ENCODE measurements around the gene EGLN2.
A peak's percentile ranks its signal among the peaks of the same experiment; 100 is the strongest.
"Not testable (repeated sequence)": the region's sequence is repeated elsewhere in the genome, so short reads cannot be mapped to it uniquely, and the experiment has no call there.

Gene EGLN2

GRCh38 chr19:40842012-40842411 is 43.0 kb downstream of the EGLN2 start:
- not testable (repeated sequence) for DNase-seq (ENCODE audit: low read depth in 4 of 4, low spot score in 1 of 4)

- not testable (repeated sequence) for DNase-seq (ENCODE audit: low read depth in 4 of 4, low spot score in 1 of 4)
Observed at GRCh38 chr19:40842997-40843652, 44.1 kb downstream of the EGLN2 start.

GRCh38 chr19:40843653-40844052 is 44.7 kb downstream of the EGLN2 start:
- DNase-seq (ENCODE audit: low read depth in 4 of 4, low spot score in 1 of 4), result peak; percentile 10 to 64 (median 50)

- not testable (repeated sequence) for DNase-seq (ENCODE audit: low read depth in 4 of 4, low spot score in 1 of 4)
Observed at GRCh38 chr19:40846722-40847121, 47.7 kb downstream of the EGLN2 start.

GRCh38 chr19:40850277-40850676 is 51.3 kb downstream of the EGLN2 start, which contains the start of gene CYP2A6:
TSS of gene CYP2A6 (minus strand) at chr19:40850447. CDS start at chr19:40850426, 21 bp downstream.
- not testable (repeated sequence) for DNase-seq (ENCODE audit: low read depth in 4 of 4, low spot score in 1 of 4)

- DNase-seq (ENCODE audit: low read depth in 4 of 4, low spot score in 1 of 4), result not testable (repeated sequence)
Observed at GRCh38 chr19:40852467-40853152, 53.6 kb downstream of the EGLN2 start.

Data from stimulated activated CD4-positive, alpha-beta T cell treated with anti-CD3 and anti-CD28 coated beads, Interleukin-1b, Interleukin-23, amount 100 ng/mL, for 24 hours (primary cell).